ENCODE data around the gene PRSS50.

The PRSS50 gene

GRCh38 chr3:46668116-46668515, 49.6 kb downstream of the PRSS50 start:
- H3K4me1 Mint-ChIP-seq (ENCODE audit: low read depth): no peaks in the 10 kb centered on the region
- H3K4me3 Mint-ChIP-seq: no peak overlapping the region
- H3K36me3 Mint-ChIP-seq (ENCODE audit: low read depth): no peaks in the 10 kb centered on the region
- H3K27ac Mint-ChIP-seq: no peak overlapping the region
- peak; percentile 18 for DNase-seq
- no peaks in the 10 kb centered on the region for H3K27me3 Mint-ChIP-seq
- H3K9me3 Mint-ChIP-seq: no peaks in the 10 kb centered on the region

- no peaks in the 10 kb centered on the region for H3K9me3 Mint-ChIP-seq
- H3K4me3 Mint-ChIP-seq: no peak overlapping the region
- H3K27ac Mint-ChIP-seq: no peak overlapping the region
Observed at GRCh38 chr3:46667657-46668056, 50.0 kb downstream of the PRSS50 start.

GRCh38 chr3:46667061-46667621, 50.5 kb downstream of the PRSS50 start:
- no peaks in the 10 kb centered on the region for H3K4me1 Mint-ChIP-seq (ENCODE audit: low read depth)
- H3K4me3 Mint-ChIP-seq: no peak overlapping the region
- H3K9me3 Mint-ChIP-seq: no peaks in the 10 kb centered on the region
- no peak overlapping the region for H3K27ac Mint-ChIP-seq
- no peak for DNase-seq
- H3K36me3 Mint-ChIP-seq (ENCODE audit: low read depth): no peaks in the 10 kb centered on the region
- H3K27me3 Mint-ChIP-seq: no peaks in the 10 kb centered on the region

More at GRCh38 chr3:46667657-46668056, 50.0 kb downstream of the PRSS50 start:
- H3K4me1 Mint-ChIP-seq (ENCODE audit: low read depth): no peaks in the 10 kb centered on the region
- H3K27me3 Mint-ChIP-seq: no peaks in the 10 kb centered on the region
- DNase-seq: peak; percentile 18
- no peaks in the 10 kb centered on the region for H3K36me3 Mint-ChIP-seq (ENCODE audit: low read depth)

- Mint-ChIP-seq H3K36me3 (ENCODE audit: low read depth) (no peaks in the 10 kb centered on the region), H3K4me1 (ENCODE audit: low read depth) (no peaks in the 10 kb centered on the region), H3K9me3 (no peaks in the 10 kb centered on the region), H3K4me3 (no peak overlapping the region), H3K27me3 (no peaks in the 10 kb centered on the region), H3K27ac (no peak overlapping the region)
- no peak for DNase-seq
Observed at GRCh38 chr3:46666453-46666845, 51.2 kb downstream of the PRSS50 start.

GRCh38 chr3:46665763-46666452, 51.8 kb downstream of the PRSS50 start:
- H3K9me3 Mint-ChIP-seq: no peaks in the 10 kb centered on the region
- H3K36me3 Mint-ChIP-seq (ENCODE audit: low read depth): no peaks in the 10 kb centered on the region
- no peaks in the 10 kb centered on the region for H3K27me3 Mint-ChIP-seq
- no peak for DNase-seq
- H3K4me1 Mint-ChIP-seq (ENCODE audit: low read depth): no peaks in the 10 kb centered on the region
- H3K27ac Mint-ChIP-seq: no peak overlapping the region
- H3K4me3 Mint-ChIP-seq: no peak overlapping the region

GRCh38 chr3:46664971-46665762, 52.5 kb downstream of the PRSS50 start:
- H3K4me3 Mint-ChIP-seq: no peak overlapping the region
- H3K4me1 Mint-ChIP-seq (ENCODE audit: low read depth): no peaks in the 10 kb centered on the region
- DNase-seq: no peak
- no peaks in the 10 kb centered on the region for H3K36me3 Mint-ChIP-seq (ENCODE audit: low read depth)
- no peak overlapping the region for H3K27ac Mint-ChIP-seq
- H3K27me3 Mint-ChIP-seq: no peaks in the 10 kb centered on the region
- no peaks in the 10 kb centered on the region for H3K9me3 Mint-ChIP-seq

GRCh38 chr3:46664188-46664970, 53.3 kb downstream of the PRSS50 start:
- Mint-ChIP-seq H3K36me3 (ENCODE audit: low read depth) (no peaks in the 10 kb centered on the region), H3K27me3 (no peaks in the 10 kb centered on the region), H3K9me3 (no peaks in the 10 kb centered on the region), H3K27ac (no peak overlapping the region), H3K4me3 (no peak overlapping the region), H3K4me1 (ENCODE audit: low read depth) (no peaks in the 10 kb centered on the region)
- DNase-seq: peak; percentile 20

GRCh38 chr3:46663591-46664135, 54.0 kb downstream of the PRSS50 start:
- Mint-ChIP-seq H3K27ac (no peak overlapping the region), H3K4me3 (no peak overlapping the region), H3K27me3 (no peaks in the 10 kb centered on the region), H3K36me3 (ENCODE audit: low read depth) (no peaks in the 10 kb centered on the region), H3K4me1 (ENCODE audit: low read depth) (no peaks in the 10 kb centered on the region), H3K9me3 (no peaks in the 10 kb centered on the region)
- DNase-seq: peak; percentile 25

GRCh38 chr3:46662771-46663551, 54.7 kb downstream of the PRSS50 start:
- DNase-seq: no peak
- H3K4me3 Mint-ChIP-seq: no peak overlapping the region
- H3K27me3 Mint-ChIP-seq: no peaks in the 10 kb centered on the region
- no peaks in the 10 kb centered on the region for H3K9me3 Mint-ChIP-seq
- H3K36me3 Mint-ChIP-seq (ENCODE audit: low read depth): no peaks in the 10 kb centered on the region
- no peak overlapping the region for H3K27ac Mint-ChIP-seq
- no peaks in the 10 kb centered on the region for H3K4me1 Mint-ChIP-seq (ENCODE audit: low read depth)

All from activated T-cell treated with anti-CD3 and anti-CD28 coated beads, Interleukin-2, amount 50 U/mL, for 24 hours (primary cell).